Lung (tissue), 12 donors: ENCODE results near the gene KIF26B. TPM values are rescaled to one million over a fixed set of nuclear protein-coding genes. Genes with fewer than 3 reads are reported as not detected.

Source experiments
- ATAC-seq: fragments of 200-7000 bp; cut with Tn5 transposase; one replicate; pipeline ENCODE4 v1.9.1; 2020; ENCODE audit warnings: moderate number of reproducible peaks; ENCODE audit not compliant: insufficient read depth, low FRiP score
- DNase-seq, 3 donors: peaks; one replicate each; pipeline ENCODE4 v3.0.0-alpha.2; 2013 to 2017
- H3K27ac ChIP-seq, 2 donors: one replicate each; pipeline ENCODE4 v1.5.1; 2013; ENCODE audit warnings: mild to moderate bottlenecking in 2 of 2, moderate library complexity in 2 of 2, control low read depth in 1 of 2, inconsistent platforms in 1 of 2, low read depth in 1 of 2, low read length in 1 of 2
- H3K27me3 ChIP-seq, 3 donors: one replicate each; pipeline ENCODE4 v1.5.1; 2013; ENCODE audit warnings: low read length in 2 of 3; ENCODE audit not compliant: control insufficient read depth in 3 of 3, insufficient read depth in 3 of 3
- H3K36me3 ChIP-seq, 4 donors: one replicate each; pipeline ENCODE4 v1.5.1; 2013; ENCODE audit warnings: low read length in 4 of 4, mild to moderate bottlenecking in 1 of 4, moderate library complexity in 1 of 4; ENCODE audit not compliant: control insufficient read depth in 4 of 4, insufficient read depth in 4 of 4
- H3K4me1 ChIP-seq, 5 donors: one replicate each; pipeline ENCODE4 v1.5.1; 2013; ENCODE audit warnings: low read length in 5 of 5, mild to moderate bottlenecking in 2 of 5, moderate library complexity in 1 of 5; ENCODE audit not compliant: control insufficient read depth in 5 of 5, insufficient read depth in 5 of 5
- H3K4me3 ChIP-seq: one replicate; pipeline ENCODE4 v1.5.1; 2013; ENCODE audit warnings: mild to moderate bottlenecking, control low read depth, moderate library complexity
- H3K9ac ChIP-seq, 2 donors: one replicate each; pipeline ENCODE4 v1.5.1; 2013; ENCODE audit warnings: low read length in 2 of 2, control low read depth in 1 of 2; ENCODE audit not compliant: insufficient read depth in 1 of 2
- H3K9me3 ChIP-seq, 4 donors: one replicate each; pipeline ENCODE4 v1.5.1; 2013; ENCODE audit warnings: low read length in 3 of 4, mild to moderate bottlenecking in 1 of 4, moderate library complexity in 1 of 4; ENCODE audit not compliant: control insufficient read depth in 4 of 4, insufficient read depth in 3 of 4
- WGBS, 2 donors: extraction: QIAGEN DNeasy Blood & Tissue Kit; methylation state at CpG; one replicate each; pipeline ENCODE4 v1.1.7; 2013; 5-methylcytosine and 5-hydroxymethylcytosine counted together
- polyA plus RNA-seq, 2 donors: library from polyadenylated mRNA; stranded (reverse); fragments of 200-250 nt; gene quantifications; one replicate each; pipeline ENCODE4 v1.2.1, GENCODE V29; 2013
- total RNA-seq, 2 donors: library from RNA; depleted of rRNA in 1 of 2; stranded (reverse); fragments of >200 nt in 1 of 2; gene quantifications; one replicate each; pipeline ENCODE4 v1.2.1, GENCODE V29; 2014 to 2021
- TF ChIP-seq, protein P1 (sequence below): IDR thresholded peaks from 2 replicates; pipeline ENCODE4 v1.5.1; 2012; ENCODE audit warnings: mild to moderate bottlenecking; ENCODE audit errors: control extremely low read depth, extremely low read depth
- donor health status: control.
- donor health status: control.
- donor health status: Bipolar disorder and iron deficiency.
- donor health status: healthy.
- donor health status: DM: yes; HTN: yes; CAD: no.

Gene KIF26B
- total and polyA plus RNA-seq, 4 donors: 0.61 to 6.7 (median 2.2) TPM

GRCh38 chr1:245205864-245206263, 51.1 kb downstream of the KIF26B start:
- Histone ChIP-seq H3K9me3 (peaks cover 2 to 17% (median 14%) of the 10 kb centered on the region in 4 donors), H3K36me3 (peaks cover 0 to 4% (median 0%) of the 10 kb centered on the region in 4 donors), H3K4me1 (peaks cover 0 to 6% (median 0%) of the 10 kb centered on the region in 5 donors), H3K27me3 (no peaks in the 10 kb centered on the region), H3K27ac (no peak overlapping the region), H3K9ac (no peak overlapping the region), H3K4me3 (no peak overlapping the region)
- WGBS, 2 donors: 100% methylated on average over 1 of the region's 1 CpG
- no peak for ATAC-seq
- TF ChIP-seq, protein P1, sequence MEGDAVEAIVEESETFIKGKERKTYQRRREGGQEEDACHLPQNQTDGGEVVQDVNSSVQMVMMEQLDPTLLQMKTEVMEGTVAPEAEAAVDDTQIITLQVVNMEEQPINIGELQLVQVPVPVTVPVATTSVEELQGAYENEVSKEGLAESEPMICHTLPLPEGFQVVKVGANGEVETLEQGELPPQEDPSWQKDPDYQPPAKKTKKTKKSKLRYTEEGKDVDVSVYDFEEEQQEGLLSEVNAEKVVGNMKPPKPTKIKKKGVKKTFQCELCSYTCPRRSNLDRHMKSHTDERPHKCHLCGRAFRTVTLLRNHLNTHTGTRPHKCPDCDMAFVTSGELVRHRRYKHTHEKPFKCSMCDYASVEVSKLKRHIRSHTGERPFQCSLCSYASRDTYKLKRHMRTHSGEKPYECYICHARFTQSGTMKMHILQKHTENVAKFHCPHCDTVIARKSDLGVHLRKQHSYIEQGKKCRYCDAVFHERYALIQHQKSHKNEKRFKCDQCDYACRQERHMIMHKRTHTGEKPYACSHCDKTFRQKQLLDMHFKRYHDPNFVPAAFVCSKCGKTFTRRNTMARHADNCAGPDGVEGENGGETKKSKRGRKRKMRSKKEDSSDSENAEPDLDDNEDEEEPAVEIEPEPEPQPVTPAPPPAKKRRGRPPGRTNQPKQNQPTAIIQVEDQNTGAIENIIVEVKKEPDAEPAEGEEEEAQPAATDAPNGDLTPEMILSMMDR: no peak
- no peak for DNase-seq

DNA sequence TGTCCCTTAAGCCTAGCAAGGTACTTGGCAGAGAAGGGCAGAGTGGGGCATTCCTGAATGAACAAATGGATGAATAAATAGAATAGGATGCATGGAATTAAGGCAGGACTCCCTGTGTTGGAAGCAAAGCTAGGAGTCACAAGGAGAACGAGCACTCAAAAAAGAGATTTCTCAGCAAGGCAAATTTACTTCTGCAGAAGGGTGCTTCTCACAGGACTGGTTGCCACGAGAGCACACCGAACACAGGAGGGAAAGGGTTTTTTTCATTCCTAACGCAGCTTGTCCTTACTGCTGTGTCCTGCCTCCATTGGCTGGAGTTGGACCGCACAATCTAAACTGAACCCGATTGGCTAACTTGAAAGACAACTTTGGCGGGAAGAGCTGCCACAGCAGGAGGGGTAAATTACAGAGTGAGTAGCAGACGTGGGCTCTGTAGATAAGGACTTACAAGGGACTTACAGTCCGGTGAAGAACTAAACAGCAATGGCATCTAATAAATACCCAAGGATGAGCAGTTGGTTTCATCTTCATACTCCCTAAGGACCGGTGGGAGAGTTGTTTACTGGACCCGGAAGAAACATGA, 52.4 kb downstream of the KIF26B start:
- TF ChIP-seq, protein P1: no peak
- peaks cover 0 to 4% (median 0%) of the 10 kb centered on the region in 4 donors for H3K36me3 ChIP-seq
- no peak for ATAC-seq

GRCh38 chr1:245207801-245208200, 53.0 kb downstream of the KIF26B start:
- DNase-seq: no peak
- Histone ChIP-seq H3K27me3 (no peaks in the 10 kb centered on the region), H3K9ac (no peak overlapping the region), H3K4me1 (no peaks in the 10 kb centered on the region), H3K27ac (no peak overlapping the region), H3K9me3 (peaks cover 2 to 17% (median 14%) of the 10 kb centered on the region in 4 donors), H3K4me3 (no peak overlapping the region), H3K36me3 (peaks cover 0 to 4% (median 0%) of the 10 kb centered on the region in 4 donors)
- ATAC-seq: no peak
- 94 to 97% methylated on average over 6 of the region's 6 CpGs for WGBS, 2 donors
- TF ChIP-seq, protein P1: no peak

More for the DNA sequence above, 52.4 kb downstream of the KIF26B start:
- Histone ChIP-seq H3K4me3 (no peak overlapping the region), H3K27ac (no peak overlapping the region), H3K9ac (no peak overlapping the region), H3K4me1 (no peaks in the 10 kb centered on the region), H3K27me3 (no peaks in the 10 kb centered on the region), H3K9me3 (peaks cover 2 to 17% (median 14%) of the 10 kb centered on the region in 4 donors)
- DNase-seq: no peak
- WGBS, 2 donors: 96 to 97% methylated on average over 11 of the region's 11 CpGs
